ENCODE measurements around the gene COL17A1. TPM values are rescaled to one million over a fixed set of nuclear protein-coding genes. Genes with fewer than 3 reads are reported as not detected.
A peak's percentile ranks its signal among the peaks of the same experiment; 100 is the strongest.

Gene COL17A1
- total and polyA plus RNA-seq, 2 donors (not counting 1 experiment from before 2014, with no cell fraction given) = under 0.01 to 0.12 TPM

GRCh38 chr10:104101902-104102301 lies 16.2 kb upstream of the COL17A1 start:
- Histone ChIP-seq H3K27ac (ENCODE audit: insufficient read depth, low read length) (no peak overlapping the region), H2AFZ (ENCODE audit: low read length) (no peak overlapping the region), H3K4me1 (ENCODE audit: control insufficient read depth, extremely low read depth, insufficient read depth, low read length) (no peaks in the 10 kb centered on the region), H3K79me2 (ENCODE audit: control insufficient read depth, insufficient read depth, low read length) (no peaks in the 10 kb centered on the region), H3K36me3 (ENCODE audit: control insufficient read depth, insufficient read depth, low read length) (no peaks in the 10 kb centered on the region), H3K4me3 (replicated peaks in 1 of 4; ENCODE audit: control extremely low read depth in 1 of 4, insufficient read depth in 1 of 4, low read depth in 3 of 4, low read length in 4 of 4) (no peak overlapping the region), H3K9me3 (ENCODE audit: control insufficient read depth, insufficient read depth, low read depth, low read length) (no peaks in the 10 kb centered on the region), H3K27me3 (ENCODE audit: control insufficient read depth, insufficient read depth, low read length) (no peaks in the 10 kb centered on the region), H4K20me1 (ENCODE audit: control insufficient read depth, extremely low read depth, insufficient read depth, low read length) (no peaks in the 10 kb centered on the region), H3K9ac (ENCODE audit: insufficient read depth, low read length) (no peak overlapping the region), H3K4me2 (ENCODE audit: extremely low read depth, insufficient read depth, low read length) (no peak overlapping the region)
- TF ChIP-seq CTCF (conservative IDR thresholded peaks at IDR 0.05 in 1 of 2, IDR thresholded peaks at IDR 0.05 in 1 of 2; ENCODE audit: low read depth in 1 of 2, low read length in 2 of 2) = no peak
- no peak for TF ChIP-seq EZH2 (IDR thresholded peaks at IDR 0.05; ENCODE audit: low read length, missing control alignments)
- no peak for DNase-seq (ENCODE audit: low read depth in 2 of 2)

- DNase-seq (ENCODE audit: low read depth in 2 of 2) = no peak
- Histone ChIP-seq H4K20me1 (ENCODE audit: control insufficient read depth, extremely low read depth, insufficient read depth, low read length) (no peaks in the 10 kb centered on the region), H3K9ac (ENCODE audit: insufficient read depth, low read length) (no peak overlapping the region), H3K27me3 (ENCODE audit: control insufficient read depth, insufficient read depth, low read length) (no peaks in the 10 kb centered on the region), H2AFZ (ENCODE audit: low read length) (no peak overlapping the region), H3K9me3 (ENCODE audit: control insufficient read depth, insufficient read depth, low read depth, low read length) (no peaks in the 10 kb centered on the region), H3K79me2 (ENCODE audit: control insufficient read depth, insufficient read depth, low read length) (no peaks in the 10 kb centered on the region), H3K4me2 (ENCODE audit: extremely low read depth, insufficient read depth, low read length) (no peak overlapping the region), H3K36me3 (ENCODE audit: control insufficient read depth, insufficient read depth, low read length) (no peaks in the 10 kb centered on the region), H3K27ac (ENCODE audit: insufficient read depth, low read length) (no peak overlapping the region), H3K4me3 (replicated peaks in 1 of 4; ENCODE audit: control extremely low read depth in 1 of 4, insufficient read depth in 1 of 4, low read depth in 3 of 4, low read length in 4 of 4) (no peak overlapping the region), H3K4me1 (ENCODE audit: control insufficient read depth, extremely low read depth, insufficient read depth, low read length) (no peaks in the 10 kb centered on the region)
- no peak for TF ChIP-seq CTCF (conservative IDR thresholded peaks at IDR 0.05 in 1 of 2, IDR thresholded peaks at IDR 0.05 in 1 of 2; ENCODE audit: low read depth in 1 of 2, low read length in 2 of 2)
- no peak for TF ChIP-seq EZH2 (IDR thresholded peaks at IDR 0.05; ENCODE audit: low read length, missing control alignments)
Observed at GRCh38 chr10:104100795-104101194, 15.1 kb upstream of the COL17A1 start.

GRCh38 chr10:104099941-104100340 lies 14.3 kb upstream of the COL17A1 start:
- peak in 1 of 2 donors; percentile 51 for DNase-seq (ENCODE audit: low read depth in 2 of 2)
- no peak overlapping the region for H3K4me2 ChIP-seq (ENCODE audit: extremely low read depth, insufficient read depth, low read length)

More at GRCh38 chr10:104099941-104100340, 14.3 kb upstream of the COL17A1 start:
- H2AFZ ChIP-seq (ENCODE audit: low read length) = no peak overlapping the region
- no peaks in the 10 kb centered on the region for H3K9me3 ChIP-seq (ENCODE audit: control insufficient read depth, insufficient read depth, low read depth, low read length)
- H4K20me1 ChIP-seq (ENCODE audit: control insufficient read depth, extremely low read depth, insufficient read depth, low read length) = no peaks in the 10 kb centered on the region
- no peaks in the 10 kb centered on the region for H3K27me3 ChIP-seq (ENCODE audit: control insufficient read depth, insufficient read depth, low read length)
- no peak overlapping the region for H3K9ac ChIP-seq (ENCODE audit: insufficient read depth, low read length)
- H3K4me1 ChIP-seq (ENCODE audit: control insufficient read depth, extremely low read depth, insufficient read depth, low read length) = no peaks in the 10 kb centered on the region
- no peaks in the 10 kb centered on the region for H3K36me3 ChIP-seq (ENCODE audit: control insufficient read depth, insufficient read depth, low read length)
- no peak overlapping the region for H3K27ac ChIP-seq (ENCODE audit: insufficient read depth, low read length)
- no peak for TF ChIP-seq CTCF (conservative IDR thresholded peaks at IDR 0.05 in 1 of 2, IDR thresholded peaks at IDR 0.05 in 1 of 2; ENCODE audit: low read depth in 1 of 2, low read length in 2 of 2)
- no peak for TF ChIP-seq EZH2 (IDR thresholded peaks at IDR 0.05; ENCODE audit: low read length, missing control alignments)
- H3K79me2 ChIP-seq (ENCODE audit: control insufficient read depth, insufficient read depth, low read length) = no peaks in the 10 kb centered on the region
- no peak overlapping the region for H3K4me3 ChIP-seq (replicated peaks in 1 of 4; ENCODE audit: control extremely low read depth in 1 of 4, insufficient read depth in 1 of 4, low read depth in 3 of 4, low read length in 4 of 4)

All from fibroblast of lung (primary cell).